ENCODE results near the gene ZNF814.
"Not testable (repeated sequence)": the region's sequence is repeated elsewhere in the genome, so short reads cannot be mapped to it uniquely, and the experiment has no call there.

Gene ZNF814

GRCh38 chr19:57814505-57815246 is 74.2 kb downstream of the ZNF814 start, which contains the start of gene ZNF552:
Gene ZNF552, minus strand, starts transcription at chr19:57814913. Its CDS starts 170 bp downstream, at chr19:57814743.
- peaks cover 26% of the 10 kb centered on the region for H3K36me3 Mint-ChIP-seq
- no peaks in the 10 kb centered on the region for H3K9me3 Mint-ChIP-seq
- peaks cover 44% of the 10 kb centered on the region for H3K4me1 Mint-ChIP-seq
- peak; percentile 94 for ATAC-seq
- H3K27ac Mint-ChIP-seq: peak within 1 kb of the TSS; percentile 96
- no peaks in the 10 kb centered on the region for H3K27me3 Mint-ChIP-seq
- H3K4me3 Mint-ChIP-seq: peak within 1 kb of the TSS; percentile 98

- no peak for ATAC-seq
- peaks cover 33% of the 10 kb centered on the region for H3K36me3 Mint-ChIP-seq
- peaks cover 50% of the 10 kb centered on the region for H3K4me1 Mint-ChIP-seq
These were observed 74.8 kb downstream of the ZNF814 start for GRCh38 chr19:57813919-57814504.

GRCh38 chr19:57812975-57813820 is 75.6 kb downstream of the ZNF814 start:
- not testable (repeated sequence) for H3K9me3 Mint-ChIP-seq, ATAC-seq, H3K27me3 Mint-ChIP-seq, H3K27ac Mint-ChIP-seq
- H3K4me1 Mint-ChIP-seq: peaks cover 50% of the 10 kb centered on the region
- peak overlapping the region; percentile 98 for H3K4me3 Mint-ChIP-seq
- H3K36me3 Mint-ChIP-seq: peaks cover 38% of the 10 kb centered on the region

More at GRCh38 chr19:57813919-57814504, 74.8 kb downstream of the ZNF814 start:
- no peaks in the 10 kb centered on the region for H3K27me3 Mint-ChIP-seq
- H3K27ac Mint-ChIP-seq: peak overlapping the region; percentile 96
- H3K9me3 Mint-ChIP-seq: no peaks in the 10 kb centered on the region
- H3K4me3 Mint-ChIP-seq: peak overlapping the region; percentile 98

GRCh38 chr19:57812226-57812625 is 76.6 kb downstream of the ZNF814 start:
- Mint-ChIP-seq H3K9me3 (no peaks in the 10 kb centered on the region), H3K27ac (peak overlapping the region; percentile 44), H3K4me1 (peaks cover 50% of the 10 kb centered on the region), H3K4me3 (no peak overlapping the region), H3K36me3 (peaks cover 43% of the 10 kb centered on the region), H3K27me3 (no peaks in the 10 kb centered on the region)
- ATAC-seq: no peak

GRCh38 chr19:57810410-57811295 is 78.2 kb downstream of the ZNF814 start:
- not testable (repeated sequence) for H3K9me3 Mint-ChIP-seq, ATAC-seq, H3K4me3 Mint-ChIP-seq, H3K27ac Mint-ChIP-seq, H3K27me3 Mint-ChIP-seq
- Mint-ChIP-seq H3K36me3 (peaks cover 51% of the 10 kb centered on the region), H3K4me1 (peaks cover 50% of the 10 kb centered on the region)

- H3K9me3 Mint-ChIP-seq: no peaks in the 10 kb centered on the region
- ATAC-seq: no peak
- no peaks in the 10 kb centered on the region for H3K27me3 Mint-ChIP-seq
- peaks cover 51% of the 10 kb centered on the region for H3K36me3 Mint-ChIP-seq
- H3K27ac Mint-ChIP-seq: no peak overlapping the region
- peaks cover 43% of the 10 kb centered on the region for H3K4me1 Mint-ChIP-seq
- H3K4me3 Mint-ChIP-seq: no peak overlapping the region
These were observed 81.3 kb downstream of the ZNF814 start for GRCh38 chr19:57807541-57807940.

GRCh38 chr19:57803594-57804325 is 85.1 kb downstream of the ZNF814 start:
- peak overlapping the region; percentile 76 for H3K27ac Mint-ChIP-seq
- H3K4me1 Mint-ChIP-seq: peaks cover 42% of the 10 kb centered on the region
- peak overlapping the region; percentile 69 for H3K4me3 Mint-ChIP-seq
- peaks cover 35% of the 10 kb centered on the region for H3K36me3 Mint-ChIP-seq
- no peak for ATAC-seq
- H3K9me3 Mint-ChIP-seq: no peaks in the 10 kb centered on the region
- H3K27me3 Mint-ChIP-seq: no peaks in the 10 kb centered on the region

- Mint-ChIP-seq H3K4me1 (peaks cover 44% of the 10 kb centered on the region), H3K27ac (peak overlapping the region; percentile 76), H3K9me3 (no peaks in the 10 kb centered on the region), H3K4me3 (peak overlapping the region; percentile 69), H3K36me3 (peaks cover 30% of the 10 kb centered on the region), H3K27me3 (no peaks in the 10 kb centered on the region)
- no peak for ATAC-seq
These were observed 85.6 kb downstream of the ZNF814 start for GRCh38 chr19:57803265-57803593.

- peak; percentile 85 for ATAC-seq
- Mint-ChIP-seq H3K27ac (peak overlapping the region; percentile 89), H3K4me1 (peaks cover 44% of the 10 kb centered on the region), H3K27me3 (no peaks in the 10 kb centered on the region), H3K4me3 (peak overlapping the region; percentile 38), H3K36me3 (peaks cover 25% of the 10 kb centered on the region), H3K9me3 (no peaks in the 10 kb centered on the region)
These were observed 86.6 kb downstream of the ZNF814 start for GRCh38 chr19:57802269-57802668.

GRCh38 chr19:57800696-57801095 is 88.1 kb downstream of the ZNF814 start:
- H3K9me3 Mint-ChIP-seq: no peaks in the 10 kb centered on the region
- no peak for ATAC-seq
- peaks cover 44% of the 10 kb centered on the region for H3K4me1 Mint-ChIP-seq
- H3K27me3 Mint-ChIP-seq: no peaks in the 10 kb centered on the region
- no peak overlapping the region for H3K4me3 Mint-ChIP-seq
- peaks cover 30% of the 10 kb centered on the region for H3K36me3 Mint-ChIP-seq
- no peak overlapping the region for H3K27ac Mint-ChIP-seq

Data from stimulated activated memory B cell treated with anti-CD40 and anti-IgM and Interleukin-4, amounts not matched to agents 10 μg/mL and 1 μg/mL and 100 μg/mL, for 72 hours (primary cell).